HepG2 (cell line): Measurements from ENCODE around the gene SHMT1. TPM values are rescaled to one million over a fixed set of nuclear protein-coding genes. Genes with fewer than 3 reads are reported as not detected.
A peak's percentile ranks its signal among the peaks of the same experiment; 100 is the strongest.

Source experiments
- ARID2 ChIP-seq: sonication (generic); formaldehyde crosslinking; IDR thresholded peaks from 2 replicates; pipeline ENCODE4 v1.8.1; 2022; ENCODE audit warnings: mild to moderate bottlenecking, missing genetic modification reagents, borderline replicate concordance
- CAMTA2 ChIP-seq: sonication (generic); formaldehyde crosslinking; IDR thresholded peaks from 2 replicates; pipeline ENCODE4 v1.4.0; 2020; ENCODE audit warnings: mild to moderate bottlenecking, missing genetic modification reagents, borderline replicate concordance
- DR1 ChIP-seq: sonication (generic); formaldehyde crosslinking; IDR thresholded peaks from 2 replicates; pipeline ENCODE4 v1.8.0; 2021; ENCODE audit warnings: mild to moderate bottlenecking, missing genetic modification reagents, inconsistent platforms
- ELF3 ChIP-seq: IDR thresholded peaks from 2 replicates; pipeline ENCODE4 v1.6.1; 2016; ENCODE audit warnings: missing genetic modification reagents, missing compliant biosample characterization
- GATAD1 ChIP-seq: IDR thresholded peaks from 2 replicates; pipeline ENCODE4 v1.6.1; 2016; ENCODE audit warnings: missing genetic modification reagents, missing compliant biosample characterization
- HNF4G ChIP-seq, 2 experiments: sonication (generic) in 1 of 2; formaldehyde crosslinking in 1 of 2; IDR thresholded peaks; 2 replicates each; pipeline versions ENCODE4 v1.4.0 to v1.6.1; 2011 to 2020; ENCODE audit warnings: borderline replicate concordance in 2 of 2, low read depth in 2 of 2, mild to moderate bottlenecking in 2 of 2, low read length in 1 of 2, missing genetic modification reagents in 1 of 2, moderate library complexity in 1 of 2
- JUNB ChIP-seq: sonication (generic); formaldehyde crosslinking; IDR thresholded peaks from 2 replicates; pipeline ENCODE4 v1.8.0; 2022; ENCODE audit warnings: missing genetic modification reagents, mild to moderate bottlenecking, borderline replicate concordance
- MAFG ChIP-seq: sonication (generic); formaldehyde crosslinking; IDR thresholded peaks from 2 replicates; pipeline ENCODE4 v1.5.1; 2020; ENCODE audit warnings: mild to moderate bottlenecking, missing genetic modification reagents
- MAX ChIP-seq: IDR thresholded peaks from 2 replicates; pipeline ENCODE4 v1.6.1; 2012; ENCODE audit warnings: inconsistent platforms
- MYC ChIP-seq: sonication (generic); formaldehyde crosslinking; IDR thresholded peaks from 2 replicates; pipeline ENCODE4 v1.9.0; 2021; ENCODE audit warnings: missing genetic modification reagents, borderline replicate concordance
- PPARG ChIP-seq: conservative IDR thresholded peaks from 2 replicates; pipeline ENCODE4 v1.6.1; 2016; ENCODE audit warnings: missing biosample characterization, missing genetic modification reagents
- PRPF4 ChIP-seq: fragments of 200-400 bp; formaldehyde crosslinking; IDR thresholded peaks from 2 replicates; pipeline ENCODE4 v1.6.1; 2016; ENCODE audit warnings: low read length, low read depth; ENCODE audit not compliant: poor library complexity, severe bottlenecking
- SMAD3 ChIP-seq: sonication (generic); formaldehyde crosslinking; IDR thresholded peaks from 2 replicates; pipeline ENCODE4 v1.4.0; 2020; ENCODE audit warnings: missing genetic modification reagents
- SMARCE1 ChIP-seq: fragments of 450-650 bp; IDR thresholded peaks from 2 replicates; pipeline ENCODE4 v1.6.1; 2017; ENCODE audit warnings: borderline replicate concordance
- YEATS4 ChIP-seq: sonication (generic); formaldehyde crosslinking; IDR thresholded peaks from 2 replicates; pipeline ENCODE4 v1.4.0; 2020; ENCODE audit warnings: missing genetic modification reagents, borderline replicate concordance
- ZBTB1 ChIP-seq: sonication (generic); formaldehyde crosslinking; IDR thresholded peaks from 2 replicates; pipeline ENCODE4 v1.4.0; 2020; ENCODE audit warnings: missing genetic modification reagents, borderline replicate concordance
- ZC3H4 ChIP-seq: sonication (generic); formaldehyde crosslinking; IDR thresholded peaks from 2 replicates; pipeline ENCODE4 v1.4.0; 2020; ENCODE audit warnings: missing genetic modification reagents, borderline replicate concordance
- ZNF17 ChIP-seq: sonication (generic); formaldehyde crosslinking; IDR thresholded peaks from 2 replicates; pipeline ENCODE4 v1.5.0; 2020; ENCODE audit warnings: mild to moderate bottlenecking, missing genetic modification reagents
- ZNF331 ChIP-seq: sonication (generic); formaldehyde crosslinking; IDR thresholded peaks from 2 replicates; pipeline ENCODE4 v1.4.0; 2020; ENCODE audit warnings: missing genetic modification reagents
- ZNF350 ChIP-seq: sonication (generic); formaldehyde crosslinking; IDR thresholded peaks from 2 replicates; pipeline ENCODE4 v1.4.0; 2020; ENCODE audit warnings: mild to moderate bottlenecking, low read depth, missing genetic modification reagents, borderline replicate concordance
- ZNF367 ChIP-seq: sonication (generic); formaldehyde crosslinking; IDR thresholded peaks from 2 replicates; pipeline ENCODE4 v1.4.0; 2020; ENCODE audit warnings: missing genetic modification reagents, borderline replicate concordance
- ZNF446 ChIP-seq: sonication (generic); formaldehyde crosslinking; IDR thresholded peaks from 2 replicates; pipeline ENCODE4 v1.5.0; 2020; ENCODE audit warnings: mild to moderate bottlenecking, missing genetic modification reagents
- ZNF569 ChIP-seq: sonication (generic); formaldehyde crosslinking; IDR thresholded peaks from 2 replicates; pipeline ENCODE4 v1.5.0; 2020; ENCODE audit warnings: mild to moderate bottlenecking, missing genetic modification reagents, moderate library complexity, borderline replicate concordance
- ZNF724P ChIP-seq: sonication (generic); formaldehyde crosslinking; IDR thresholded peaks from 2 replicates; pipeline ENCODE4 v1.8.0; 2022; ENCODE audit warnings: missing genetic modification reagents, borderline replicate concordance
- ZNF782 ChIP-seq: sonication (generic); formaldehyde crosslinking; IDR thresholded peaks from 2 replicates; pipeline ENCODE4 v1.4.0; 2020; ENCODE audit warnings: missing genetic modification reagents, mild to moderate bottlenecking, borderline replicate concordance
- ZZZ3 ChIP-seq: sonication (generic); formaldehyde crosslinking; IDR thresholded peaks from 2 replicates; pipeline ENCODE4 v1.4.0; 2020; ENCODE audit warnings: missing genetic modification reagents, mild to moderate bottlenecking, borderline replicate concordance
- polyA plus RNA-seq, 8 experiments: library from polyadenylated mRNA; depleted of rRNA in 3 of 8; stranded (reverse) in 7 of 8; unstranded in 1 of 8; fragments of >200 nt; fragmentation: Illumina TruSeq in 4 of 8; extraction: Trizol in 4 of 8; gene quantifications; 2 replicates each; pipeline versions ENCODE4 v1.2.1 to v1.2.3, GENCODE V29; 2011 to 2016; ENCODE audit warnings: low read depth in 4 of 8, missing spikeins in 1 of 8, mixed read lengths in 1 of 8; ENCODE audit not compliant: insufficient read depth in 1 of 8
- total RNA-seq, 5 experiments: library from RNA; depleted of rRNA; stranded (reverse); fragments of >200 nt; fragmentation: Illumina TruSeq; extraction: Trizol; gene quantifications; 2 replicates each; pipeline ENCODE4 v1.2.3, GENCODE V29; 2016; ENCODE audit warnings: low read depth in 1 of 5
- TF ChIP-seq, protein P1 (sequence below): sonication (generic); formaldehyde crosslinking; IDR thresholded peaks from 2 replicates; pipeline ENCODE4 v1.8.1; 2023; ENCODE audit warnings: mild to moderate bottlenecking, missing genetic modification reagents
- TF ChIP-seq, protein P2 (sequence below): sonication (generic); formaldehyde crosslinking; conservative IDR thresholded peaks from 2 replicates; pipeline ENCODE4 v1.8.0; 2022; ENCODE audit warnings: missing genetic modification reagents

Gene SHMT1
- total and polyA plus RNA-seq, 2 of the 13 experiments (the other 11 are each of a cell fraction or from before 2014, with no cell fraction given) = 21.3 to 48.8 TPM

GRCh38 chr17:18314731-18315561, 48.4 kb downstream of the SHMT1 start, which contains the start of the genes SMCR8 and TOP3A (continued):
- TF ChIP-seq MAX = peak; percentile 82
- no peak for TF ChIP-seq ZZZ3 (CRISPR knock-in tag)
- TF ChIP-seq GATAD1 (CRISPR knock-in tag) = peak; percentile 99
- no peak for TF ChIP-seq MAFG (CRISPR knock-in tag)
- no peak for TF ChIP-seq SMARCE1
- peak; percentile 76; the same call in 1 of the 2 replicates for TF ChIP-seq ZNF350 (CRISPR knock-in tag)
- no peak for TF ChIP-seq ARID2 (CRISPR knock-in tag)
- TF ChIP-seq ZBTB1 = no peak
- peak; percentile 63; the same call in 1 of the 2 replicates for TF ChIP-seq ELF3 (CRISPR knock-in tag)
- no peak for TF ChIP-seq HNF4G (IDR thresholded peaks at IDR 0.05; ENCODE audit: borderline replicate concordance, low read depth, low read length)
- no peak; the same call in 1 of the 2 replicates for TF ChIP-seq HNF4G (CRISPR knock-in tag; IDR thresholded peaks at IDR 0.05; ENCODE audit: borderline replicate concordance, low read depth)
- TF ChIP-seq ZNF782 (CRISPR knock-in tag) = peak; percentile 67; the same call in 1 of the 2 replicates
- peak; percentile 90; the same call in 1 of the 2 replicates for TF ChIP-seq YEATS4
- TF ChIP-seq SMAD3 = no peak
- TF ChIP-seq, protein P1, sequence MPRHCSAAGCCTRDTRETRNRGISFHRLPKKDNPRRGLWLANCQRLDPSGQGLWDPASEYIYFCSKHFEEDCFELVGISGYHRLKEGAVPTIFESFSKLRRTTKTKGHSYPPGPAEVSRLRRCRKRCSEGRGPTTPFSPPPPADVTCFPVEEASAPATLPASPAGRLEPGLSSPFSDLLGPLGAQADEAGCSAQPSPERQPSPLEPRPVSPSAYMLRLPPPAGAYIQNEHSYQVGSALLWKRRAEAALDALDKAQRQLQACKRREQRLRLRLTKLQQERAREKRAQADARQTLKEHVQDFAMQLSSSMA (CRISPR knock-in tag) = 0 out of 2 replicates have a peak, but pooled peaks have one; percentile 57
- TF ChIP-seq MYC (CRISPR knock-in tag) = peak; percentile 63; the same call in 1 of the 2 replicates
- TF ChIP-seq, protein P2, sequence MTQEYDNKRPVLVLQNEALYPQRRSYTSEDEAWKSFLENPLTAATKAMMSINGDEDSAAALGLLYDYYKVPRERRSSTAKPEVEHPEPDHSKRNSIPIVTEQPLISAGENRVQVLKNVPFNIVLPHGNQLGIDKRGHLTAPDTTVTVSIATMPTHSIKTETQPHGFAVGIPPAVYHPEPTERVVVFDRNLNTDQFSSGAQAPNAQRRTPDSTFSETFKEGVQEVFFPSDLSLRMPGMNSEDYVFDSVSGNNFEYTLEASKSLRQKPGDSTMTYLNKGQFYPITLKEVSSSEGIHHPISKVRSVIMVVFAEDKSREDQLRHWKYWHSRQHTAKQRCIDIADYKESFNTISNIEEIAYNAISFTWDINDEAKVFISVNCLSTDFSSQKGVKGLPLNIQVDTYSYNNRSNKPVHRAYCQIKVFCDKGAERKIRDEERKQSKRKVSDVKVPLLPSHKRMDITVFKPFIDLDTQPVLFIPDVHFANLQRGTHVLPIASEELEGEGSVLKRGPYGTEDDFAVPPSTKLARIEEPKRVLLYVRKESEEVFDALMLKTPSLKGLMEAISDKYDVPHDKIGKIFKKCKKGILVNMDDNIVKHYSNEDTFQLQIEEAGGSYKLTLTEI (CRISPR knock-in tag) = no peak
- TF ChIP-seq ZNF331 (CRISPR knock-in tag) = no peak
- TF ChIP-seq ZNF367 (CRISPR knock-in tag) = no peak
- TF ChIP-seq ZC3H4 (CRISPR knock-in tag) = no peak
- TF ChIP-seq JUNB = no peak
- TF ChIP-seq ZNF724P = no peak
- TF ChIP-seq DR1 (CRISPR knock-in tag) = peak; percentile 13; the same call in 1 of the 2 replicates
- no peak for TF ChIP-seq ZNF569
- TF ChIP-seq ZNF17 = peak; percentile 89; the same call in 1 of the 2 replicates
- peak; percentile 66; the same call in 1 of the 2 replicates for TF ChIP-seq CAMTA2
- TF ChIP-seq PPARG = 0 out of 2 replicates have a peak, but pooled peaks have one; percentile 13
- no peak for TF ChIP-seq PRPF4
- no peak for TF ChIP-seq ZNF446
